ENCODE data around the gene PPP1R18. TPM values are rescaled to one million over a fixed set of nuclear protein-coding genes. Genes with fewer than 3 reads are reported as not detected.

Gene PPP1R18
- total and polyA plus RNA-seq, 9 of the 15 experiments (the other 6 are each of a cell fraction or from before 2014, with no cell fraction given): 12.0 to 99.2 (median 42.6) TPM

DNA sequence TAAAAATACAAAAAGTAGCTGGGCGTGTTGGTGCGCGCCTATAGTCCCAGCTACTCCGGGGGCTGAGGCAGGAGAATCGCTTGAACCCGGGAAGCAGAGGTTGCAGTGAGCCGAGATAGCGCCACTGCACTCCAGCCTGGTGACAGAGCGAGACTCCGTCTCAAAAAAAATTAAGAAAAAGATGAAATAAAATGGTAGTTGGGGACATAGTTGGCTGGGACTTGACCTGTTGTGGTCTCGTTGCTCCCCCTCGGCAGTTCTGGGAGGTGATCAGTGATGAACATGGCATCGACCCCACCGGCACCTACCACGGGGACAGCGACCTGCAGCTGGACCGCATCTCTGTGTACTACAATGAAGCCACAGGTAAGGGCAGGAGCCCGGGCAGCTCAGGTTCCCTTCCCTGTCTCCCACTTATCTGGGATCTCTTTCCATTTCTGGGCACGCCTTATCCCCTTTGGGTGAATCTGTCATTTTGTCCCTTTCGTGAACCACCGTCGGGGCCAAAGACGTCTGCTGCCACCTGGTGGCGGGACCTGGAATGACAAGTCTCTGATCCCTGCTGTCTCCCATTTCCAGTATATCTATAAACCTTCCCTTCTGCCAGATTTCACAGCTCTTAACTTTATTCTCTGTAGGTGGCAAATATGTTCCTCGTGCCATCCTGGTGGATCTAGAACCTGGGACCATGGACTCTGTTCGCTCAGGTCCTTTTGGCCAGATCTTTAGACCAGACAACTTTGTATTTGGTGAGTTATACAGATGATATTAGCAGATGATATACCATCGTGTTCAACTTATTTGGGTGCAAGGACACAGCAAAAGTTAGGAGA, 36.1 kb upstream of the PPP1R18 start (continued):
- TF ChIP-seq, protein P1, sequence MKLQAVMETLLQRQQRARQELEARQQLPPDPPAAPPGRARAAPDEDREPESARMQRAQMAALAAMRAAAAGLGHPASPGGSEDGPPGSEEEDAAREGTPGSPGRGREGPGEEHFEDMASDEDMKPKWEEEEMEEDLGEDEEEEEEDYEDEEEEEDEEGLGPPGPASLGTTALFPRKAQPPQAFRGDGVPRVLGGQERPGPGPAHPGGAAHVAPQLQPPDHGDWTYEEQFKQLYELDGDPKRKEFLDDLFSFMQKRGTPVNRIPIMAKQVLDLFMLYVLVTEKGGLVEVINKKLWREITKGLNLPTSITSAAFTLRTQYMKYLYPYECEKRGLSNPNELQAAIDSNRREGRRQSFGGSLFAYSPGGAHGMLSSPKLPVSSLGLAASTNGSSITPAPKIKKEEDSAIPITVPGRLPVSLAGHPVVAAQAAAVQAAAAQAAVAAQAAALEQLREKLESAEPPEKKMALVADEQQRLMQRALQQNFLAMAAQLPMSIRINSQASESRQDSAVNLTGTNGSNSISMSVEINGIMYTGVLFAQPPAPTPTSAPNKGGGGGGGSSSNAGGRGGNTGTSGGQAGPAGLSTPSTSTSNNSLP (IDR thresholded peaks at IDR 0.05; ENCODE audit: borderline replicate concordance, low read depth, low read length): peak; percentile 32; the same call in 1 of the 2 replicates
- TF ChIP-seq, protein P2, sequence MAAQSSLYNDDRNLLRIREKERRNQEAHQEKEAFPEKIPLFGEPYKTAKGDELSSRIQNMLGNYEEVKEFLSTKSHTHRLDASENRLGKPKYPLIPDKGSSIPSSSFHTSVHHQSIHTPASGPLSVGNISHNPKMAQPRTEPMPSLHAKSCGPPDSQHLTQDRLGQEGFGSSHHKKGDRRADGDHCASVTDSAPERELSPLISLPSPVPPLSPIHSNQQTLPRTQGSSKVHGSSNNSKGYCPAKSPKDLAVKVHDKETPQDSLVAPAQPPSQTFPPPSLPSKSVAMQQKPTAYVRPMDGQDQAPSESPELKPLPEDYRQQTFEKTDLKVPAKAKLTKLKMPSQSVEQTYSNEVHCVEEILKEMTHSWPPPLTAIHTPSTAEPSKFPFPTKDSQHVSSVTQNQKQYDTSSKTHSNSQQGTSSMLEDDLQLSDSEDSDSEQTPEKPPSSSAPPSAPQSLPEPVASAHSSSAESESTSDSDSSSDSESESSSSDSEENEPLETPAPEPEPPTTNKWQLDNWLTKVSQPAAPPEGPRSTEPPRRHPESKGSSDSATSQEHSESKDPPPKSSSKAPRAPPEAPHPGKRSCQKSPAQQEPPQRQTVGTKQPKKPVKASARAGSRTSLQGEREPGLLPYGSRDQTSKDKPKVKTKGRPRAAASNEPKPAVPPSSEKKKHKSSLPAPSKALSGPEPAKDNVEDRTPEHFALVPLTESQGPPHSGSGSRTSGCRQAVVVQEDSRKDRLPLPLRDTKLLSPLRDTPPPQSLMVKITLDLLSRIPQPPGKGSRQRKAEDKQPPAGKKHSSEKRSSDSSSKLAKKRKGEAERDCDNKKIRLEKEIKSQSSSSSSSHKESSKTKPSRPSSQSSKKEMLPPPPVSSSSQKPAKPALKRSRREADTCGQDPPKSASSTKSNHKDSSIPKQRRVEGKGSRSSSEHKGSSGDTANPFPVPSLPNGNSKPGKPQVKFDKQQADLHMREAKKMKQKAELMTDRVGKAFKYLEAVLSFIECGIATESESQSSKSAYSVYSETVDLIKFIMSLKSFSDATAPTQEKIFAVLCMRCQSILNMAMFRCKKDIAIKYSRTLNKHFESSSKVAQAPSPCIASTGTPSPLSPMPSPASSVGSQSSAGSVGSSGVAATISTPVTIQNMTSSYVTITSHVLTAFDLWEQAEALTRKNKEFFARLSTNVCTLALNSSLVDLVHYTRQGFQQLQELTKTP (IDR thresholded peaks at IDR 0.05; ENCODE audit: low read depth in 1 of 2, partially characterized antibody in 2 of 2): peak in 1 of 2 experiments; percentile 37
- TF ChIP-seq SIX5 (IDR thresholded peaks at IDR 0.05; ENCODE audit: borderline replicate concordance in 1 of 2, insufficient read depth in 1 of 2, low read depth in 1 of 2, low read length in 2 of 2) (no peak), TRIM28 (IDR thresholded peaks at IDR 0.05) (0 out of 2 replicates have a peak, but pooled peaks have one; percentile 43), FOXP1 (CRISPR knock-in tag; IDR thresholded peaks at IDR 0.05) (no peak), FOXJ2 (tag; IDR thresholded peaks at IDR 0.05) (no peak), ZNF830 (CRISPR knock-in tag; IDR thresholded peaks at IDR 0.05) (peak; percentile 81; the same call in 1 of the 2 replicates), CCNT2 (IDR thresholded peaks at IDR 0.05; ENCODE audit: borderline replicate concordance, extremely low read depth, insufficient read length, low read depth, low read length) (no peak)
- TF ChIP-seq, protein P3, sequence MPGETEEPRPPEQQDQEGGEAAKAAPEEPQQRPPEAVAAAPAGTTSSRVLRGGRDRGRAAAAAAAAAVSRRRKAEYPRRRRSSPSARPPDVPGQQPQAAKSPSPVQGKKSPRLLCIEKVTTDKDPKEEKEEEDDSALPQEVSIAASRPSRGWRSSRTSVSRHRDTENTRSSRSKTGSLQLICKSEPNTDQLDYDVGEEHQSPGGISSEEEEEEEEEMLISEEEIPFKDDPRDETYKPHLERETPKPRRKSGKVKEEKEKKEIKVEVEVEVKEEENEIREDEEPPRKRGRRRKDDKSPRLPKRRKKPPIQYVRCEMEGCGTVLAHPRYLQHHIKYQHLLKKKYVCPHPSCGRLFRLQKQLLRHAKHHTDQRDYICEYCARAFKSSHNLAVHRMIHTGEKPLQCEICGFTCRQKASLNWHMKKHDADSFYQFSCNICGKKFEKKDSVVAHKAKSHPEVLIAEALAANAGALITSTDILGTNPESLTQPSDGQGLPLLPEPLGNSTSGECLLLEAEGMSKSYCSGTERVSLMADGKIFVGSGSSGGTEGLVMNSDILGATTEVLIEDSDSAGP (CRISPR knock-in tag; IDR thresholded peaks at IDR 0.05): 0 out of 2 replicates have a peak, but pooled peaks have one; percentile 26
